T-helper 17 cell (primary cell): ENCODE measurements around the gene SLC50A1. TPM values are rescaled to one million over a fixed set of nuclear protein-coding genes. Genes with fewer than 3 reads are reported as not detected.
"Not testable (repeated sequence)": the region's sequence is repeated elsewhere in the genome, so short reads cannot be mapped to it uniquely, and the experiment has no call there.

Experiments used
- ATAC-seq: fragments of 150-1000 bp; cut with Tn5 transposase; 2 replicates; pipeline ENCODE4 v1.10.0; 2021; ENCODE audit warnings: mild to moderate bottlenecking, moderate library complexity
- DNase-seq, 3 donors: peaks; one replicate each; pipeline versions ENCODE4 v3.0.0 to v3.0.0-alpha.2; 2020 to 2021
- H3K9me3 ChIP-seq: one replicate; pipeline ENCODE4 v1.7.0; 2013; ENCODE audit warnings: low read length, mild to moderate bottlenecking; ENCODE audit not compliant: control insufficient read depth, poor library complexity, severe bottlenecking
- H3K27ac Mint-ChIP-seq: one replicate; pipeline ENCODE4 v1.8.0; 2022; ENCODE audit warnings: mild to moderate bottlenecking, moderate library complexity, mixed read lengths
- H3K27me3 Mint-ChIP-seq: one replicate; pipeline ENCODE4 v1.8.0; 2022; ENCODE audit warnings: mixed read lengths
- H3K36me3 Mint-ChIP-seq: one replicate; pipeline ENCODE4 v1.8.0; 2022; ENCODE audit warnings: low read depth, mixed read lengths
- H3K4me1 Mint-ChIP-seq: one replicate; pipeline ENCODE4 v1.8.0; 2022; ENCODE audit warnings: mild to moderate bottlenecking, mixed read lengths
- H3K4me3 Mint-ChIP-seq: one replicate; pipeline ENCODE4 v1.8.0; 2022; ENCODE audit warnings: mild to moderate bottlenecking, moderate library complexity, mixed read lengths
- total RNA-seq, 4 donors: library from RNA in 2 of 4; stranded (reverse) in 2 of 4; gene quantifications; one replicate each; pipeline ENCODE4 v1.2.3 and lab custom pipeline; 2022 to 2026

The SLC50A1 gene
- total RNA-seq, 2 donors from 2014 or later: 25.6 to 27.8 TPM

DNA sequence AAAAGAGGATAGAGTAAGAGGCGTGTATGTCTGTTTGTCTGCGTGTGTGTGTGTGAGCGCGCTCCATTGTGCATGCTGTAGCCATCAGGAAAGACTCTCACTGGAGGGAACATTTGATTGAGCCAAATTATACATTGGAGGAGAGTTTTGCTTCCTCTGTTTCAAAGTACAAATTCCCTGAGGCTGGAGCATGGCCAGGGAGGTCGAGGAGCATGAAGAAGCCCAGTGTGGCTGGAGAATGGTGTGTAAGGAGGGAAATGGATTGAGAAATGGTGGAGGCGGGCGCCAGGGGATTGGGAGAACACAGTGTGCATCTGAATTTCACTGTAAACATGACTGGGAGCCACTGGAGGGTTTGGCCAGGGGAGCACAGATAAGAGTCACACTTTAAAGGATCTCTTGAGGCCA is 30.0 kb upstream of the SLC50A1 start:
- peaks cover 3% of the 10 kb centered on the region for H3K36me3 Mint-ChIP-seq
- H3K4me1 Mint-ChIP-seq: peaks cover 4% of the 10 kb centered on the region
- no peaks in the 10 kb centered on the region for H3K9me3 ChIP-seq
- no peak for ATAC-seq
- H3K27me3 Mint-ChIP-seq: peaks cover 22% of the 10 kb centered on the region
- H3K4me3 Mint-ChIP-seq: no peak overlapping the region
- H3K27ac Mint-ChIP-seq: no peak overlapping the region
- DNase-seq: no peak

DNA sequence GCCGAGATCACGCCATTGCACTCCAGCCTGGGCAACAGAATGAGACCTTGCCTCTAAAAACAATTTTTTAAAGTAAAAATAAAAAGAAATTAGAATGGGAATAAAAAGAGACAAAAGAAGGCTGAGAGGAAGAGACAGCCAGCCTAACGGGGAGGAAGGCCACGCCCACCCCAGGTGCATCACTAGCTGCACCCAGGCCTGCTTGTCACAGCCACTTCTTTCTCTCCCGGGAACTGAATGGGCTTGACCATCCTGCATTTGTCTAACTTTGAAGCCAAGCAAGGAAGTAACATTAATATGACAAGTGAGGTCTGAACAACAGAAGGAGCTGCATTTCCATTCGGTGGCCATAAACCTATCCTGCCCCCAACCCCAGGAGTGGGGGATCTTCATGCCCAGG is 28.8 kb upstream of the SLC50A1 start:
- Mint-ChIP-seq H3K4me3 (no peak overlapping the region), H3K4me1 (peaks cover 4% of the 10 kb centered on the region), H3K36me3 (peaks cover 3% of the 10 kb centered on the region), H3K27ac (no peak overlapping the region), H3K27me3 (peaks cover 17% of the 10 kb centered on the region)
- ATAC-seq (no peak), DNase-seq (no peak)
- no peaks in the 10 kb centered on the region for H3K9me3 ChIP-seq

DNA sequence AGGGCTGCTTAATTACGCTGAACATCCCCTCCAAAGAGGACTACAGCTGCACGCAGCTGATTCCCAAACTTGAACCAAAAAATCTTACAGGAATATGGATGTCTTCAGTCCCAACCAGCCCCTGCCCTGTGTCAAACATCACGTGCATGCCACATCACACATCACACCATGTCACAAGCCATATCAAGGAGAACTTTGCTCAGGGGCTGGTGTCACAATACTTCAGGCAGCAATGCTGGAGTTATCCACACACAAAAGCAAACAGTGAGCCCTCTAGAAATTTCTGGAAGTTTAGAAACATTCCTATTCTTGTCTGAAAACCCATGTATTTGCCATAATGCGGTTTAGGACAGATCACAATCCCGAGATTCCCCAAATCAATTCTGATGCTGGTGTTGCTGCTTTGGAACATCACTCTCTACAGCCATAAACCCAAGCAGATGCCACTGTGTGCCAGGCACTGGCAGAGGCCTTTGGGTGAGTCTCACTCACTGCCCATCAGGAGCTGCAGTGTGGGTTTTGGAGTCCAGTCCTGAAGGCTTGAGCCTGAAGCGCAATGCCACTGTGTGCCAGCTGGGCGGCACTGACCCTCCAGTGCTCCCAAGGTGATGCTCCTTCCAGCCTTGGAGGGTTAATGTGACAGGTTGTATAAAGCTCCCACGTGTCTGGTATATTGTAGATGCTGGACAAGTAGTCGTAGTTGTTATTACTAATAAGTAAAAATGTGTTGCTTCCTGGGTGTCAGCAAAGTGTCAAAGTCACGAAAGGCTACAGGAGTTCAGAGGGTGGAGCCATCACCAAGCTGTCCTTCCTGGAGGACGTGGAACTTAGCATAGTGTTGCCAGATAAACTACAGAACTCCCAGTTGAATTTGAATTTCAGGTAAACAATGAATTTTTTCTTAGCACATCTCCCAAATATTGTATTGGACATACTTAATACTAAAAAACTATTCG is 28.1 kb upstream of the SLC50A1 start:
- Mint-ChIP-seq H3K27me3 (peaks cover 17% of the 10 kb centered on the region), H3K4me1 (peaks cover 4% of the 10 kb centered on the region), H3K27ac (no peak overlapping the region), H3K36me3 (peaks cover 3% of the 10 kb centered on the region), H3K4me3 (no peak overlapping the region)
- no peaks in the 10 kb centered on the region for H3K9me3 ChIP-seq
- ATAC-seq: no peak
- DNase-seq: no peak

DNA sequence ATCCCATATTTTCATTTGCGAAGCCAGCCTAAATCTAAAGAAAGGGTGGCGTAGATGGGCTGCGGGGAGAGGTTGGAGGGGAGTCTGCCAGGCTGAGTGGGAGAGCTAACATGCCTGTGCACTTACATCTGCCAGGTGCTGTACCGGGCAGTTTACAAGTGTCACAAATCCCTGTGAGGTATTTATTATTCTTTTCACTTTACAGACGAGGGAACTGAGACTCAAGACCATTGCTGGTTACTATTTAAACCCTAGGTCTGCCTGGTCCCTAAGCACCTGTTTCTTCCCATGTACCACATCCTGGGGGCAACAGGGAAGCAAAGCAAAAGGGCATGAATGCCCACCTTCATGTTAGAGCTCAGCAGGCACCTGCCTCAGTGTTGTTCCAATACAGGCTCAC is 27.4 kb upstream of the SLC50A1 start:
- Mint-ChIP-seq H3K27me3 (peaks cover 17% of the 10 kb centered on the region), H3K4me1 (peaks cover 4% of the 10 kb centered on the region), H3K36me3 (peaks cover 3% of the 10 kb centered on the region), H3K4me3 (no peak overlapping the region), H3K27ac (no peak overlapping the region)
- DNase-seq (no peak), ATAC-seq (no peak)
- H3K9me3 ChIP-seq: no peaks in the 10 kb centered on the region

DNA sequence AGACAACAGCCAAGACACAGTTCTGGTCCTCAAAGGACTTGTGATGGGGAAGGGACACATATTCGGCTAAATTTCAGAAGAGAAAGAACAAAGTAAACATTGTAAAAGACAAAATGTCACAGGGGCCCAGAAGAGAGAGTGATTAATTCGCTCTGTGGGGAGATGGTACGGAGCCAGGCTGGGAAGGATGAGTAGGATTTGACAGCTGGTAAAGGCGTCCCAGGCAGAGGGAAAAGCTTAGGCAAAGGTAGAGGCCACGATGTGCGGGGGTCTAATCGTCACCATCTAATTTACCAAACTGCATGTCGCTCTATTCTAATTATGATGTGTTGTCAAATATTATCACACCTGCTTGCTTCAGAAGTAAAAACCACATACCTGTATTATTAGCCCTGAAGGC is 25.3 kb upstream of the SLC50A1 start:
- peaks cover 6% of the 10 kb centered on the region for H3K4me1 Mint-ChIP-seq
- H3K27ac Mint-ChIP-seq: no peak overlapping the region
- H3K36me3 Mint-ChIP-seq: peaks cover 3% of the 10 kb centered on the region

DNA sequence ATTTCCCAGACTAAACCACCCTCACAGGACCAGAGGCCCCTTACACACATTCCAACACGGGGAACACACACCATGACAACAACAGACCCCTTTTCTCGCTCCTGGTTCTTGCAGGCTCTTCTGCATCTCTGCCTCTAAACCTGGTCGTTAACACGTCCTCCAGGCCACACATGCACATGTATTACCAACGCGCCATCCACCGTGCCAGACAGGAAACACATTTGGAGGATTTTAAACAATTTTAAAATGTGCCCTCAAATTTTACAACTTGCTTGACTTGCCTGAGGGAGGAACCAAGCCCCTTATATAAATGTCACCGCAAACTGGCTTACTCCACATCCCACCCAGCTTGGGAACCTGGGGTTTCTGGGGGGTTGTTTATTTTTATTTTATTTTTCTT is 24.8 kb upstream of the SLC50A1 start:
- no peak for ATAC-seq
- Mint-ChIP-seq H3K36me3 (no peaks in the 10 kb centered on the region), H3K4me1 (peaks cover 6% of the 10 kb centered on the region), H3K27ac (no peak overlapping the region), H3K27me3 (peaks cover 11% of the 10 kb centered on the region), H3K4me3 (no peak overlapping the region)
- no peaks in the 10 kb centered on the region for H3K9me3 ChIP-seq
- no peak for DNase-seq

More for the DNA sequence above, 25.3 kb upstream of the SLC50A1 start:
- no peaks in the 10 kb centered on the region for H3K9me3 ChIP-seq
- no peak for DNase-seq
- no peak for ATAC-seq
- H3K4me3 Mint-ChIP-seq: no peak overlapping the region
- peaks cover 15% of the 10 kb centered on the region for H3K27me3 Mint-ChIP-seq

DNA sequence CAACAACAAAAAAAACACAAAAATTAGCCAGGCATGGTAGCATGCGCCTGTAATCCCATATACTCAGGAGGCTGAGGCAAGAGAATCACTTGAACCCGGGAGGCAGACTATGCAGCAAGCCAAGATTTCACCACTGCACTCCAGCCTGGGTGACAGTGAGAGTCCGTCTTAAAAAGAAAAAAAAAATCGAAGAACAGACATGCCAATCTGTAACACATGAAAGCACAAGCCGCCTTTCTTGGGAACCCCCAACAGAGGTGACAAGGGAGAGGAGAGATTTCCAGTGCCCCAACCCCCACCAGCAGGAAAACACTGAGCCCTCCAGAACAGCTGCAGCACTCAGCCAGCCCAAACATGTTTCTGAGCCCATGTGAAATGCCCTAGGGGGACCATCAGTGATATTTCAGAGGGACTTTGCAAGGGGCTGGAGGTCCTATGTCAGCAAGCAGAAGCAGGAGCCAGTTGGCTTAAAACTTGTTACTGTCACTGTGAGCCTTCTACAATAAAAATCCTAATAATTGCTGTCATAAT is 22.1 kb upstream of the SLC50A1 start:
- H3K9me3 ChIP-seq: no peaks in the 10 kb centered on the region
- peaks cover 6% of the 10 kb centered on the region for H3K4me1 Mint-ChIP-seq
- H3K36me3 Mint-ChIP-seq: no peaks in the 10 kb centered on the region
- H3K27ac Mint-ChIP-seq: no peak overlapping the region
- H3K27me3 Mint-ChIP-seq: peaks cover 18% of the 10 kb centered on the region
- no peak overlapping the region for H3K4me3 Mint-ChIP-seq
- DNase-seq (no peak), ATAC-seq (no peak)

DNA sequence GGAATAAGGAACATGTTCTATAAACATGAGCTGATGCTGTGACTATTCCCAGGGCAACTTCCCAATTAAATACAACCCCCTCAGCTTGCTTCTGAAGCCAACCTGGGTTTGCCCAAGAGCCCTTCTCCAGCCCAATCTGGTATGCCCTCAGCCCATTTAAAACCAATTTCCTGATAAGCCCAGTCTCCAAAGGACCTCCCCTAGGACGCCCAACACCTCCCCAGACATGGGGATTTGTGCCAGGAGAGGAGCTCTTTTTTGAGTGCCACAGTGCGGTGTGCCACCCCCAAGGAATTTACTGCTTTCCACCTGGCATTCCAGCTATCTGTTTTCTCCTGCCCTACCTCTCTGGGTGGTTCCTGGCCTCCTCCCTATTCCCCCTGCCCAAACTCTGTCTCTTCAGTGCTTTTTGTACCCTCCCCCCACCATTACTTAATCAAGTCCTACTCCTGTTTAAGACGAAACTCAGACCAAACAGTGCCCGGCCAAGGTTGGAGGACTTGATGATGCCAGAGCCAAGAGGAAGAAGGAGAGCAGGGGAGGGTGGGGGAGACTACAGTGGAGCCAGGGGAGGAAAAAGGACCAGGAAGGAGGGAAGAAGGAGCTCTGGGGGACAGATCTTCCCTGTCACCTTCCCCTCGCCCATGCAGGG is 19.4 kb upstream of the SLC50A1 start:
- H3K9me3 ChIP-seq: no peaks in the 10 kb centered on the region
- Mint-ChIP-seq H3K36me3 (no peaks in the 10 kb centered on the region), H3K4me3 (no peak overlapping the region), H3K27me3 (peaks cover 22% of the 10 kb centered on the region), H3K4me1 (peaks cover 2% of the 10 kb centered on the region), H3K27ac (no peak overlapping the region)
- ATAC-seq (no peak), DNase-seq (no peak)

DNA sequence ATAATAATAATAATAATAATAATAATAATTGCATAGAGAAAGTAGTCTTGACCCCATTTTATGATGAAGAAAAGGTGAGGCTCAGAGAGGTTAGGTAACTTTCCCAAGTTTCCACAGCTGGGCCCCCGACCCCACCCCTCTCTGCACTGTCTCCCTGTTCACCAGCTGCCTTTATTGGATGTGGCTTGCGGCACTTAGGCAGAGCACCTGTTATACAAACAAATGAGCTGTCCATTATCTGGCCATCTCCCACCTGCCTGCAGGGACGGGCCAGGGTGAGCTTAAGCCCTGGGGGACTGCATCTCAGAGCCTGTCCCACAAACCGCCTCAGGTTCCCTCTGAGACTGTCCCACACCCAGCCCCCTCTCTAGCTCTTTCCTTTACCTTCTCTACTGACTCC is 18.0 kb upstream of the SLC50A1 start:
- no peak overlapping the region for H3K27ac Mint-ChIP-seq
- H3K36me3 Mint-ChIP-seq: no peaks in the 10 kb centered on the region
- peaks cover 23% of the 10 kb centered on the region for H3K27me3 Mint-ChIP-seq
- DNase-seq (no peak), ATAC-seq (no peak)
- no peak overlapping the region for H3K4me3 Mint-ChIP-seq
- peaks cover 2% of the 10 kb centered on the region for H3K4me1 Mint-ChIP-seq
- H3K9me3 ChIP-seq: no peaks in the 10 kb centered on the region

DNA sequence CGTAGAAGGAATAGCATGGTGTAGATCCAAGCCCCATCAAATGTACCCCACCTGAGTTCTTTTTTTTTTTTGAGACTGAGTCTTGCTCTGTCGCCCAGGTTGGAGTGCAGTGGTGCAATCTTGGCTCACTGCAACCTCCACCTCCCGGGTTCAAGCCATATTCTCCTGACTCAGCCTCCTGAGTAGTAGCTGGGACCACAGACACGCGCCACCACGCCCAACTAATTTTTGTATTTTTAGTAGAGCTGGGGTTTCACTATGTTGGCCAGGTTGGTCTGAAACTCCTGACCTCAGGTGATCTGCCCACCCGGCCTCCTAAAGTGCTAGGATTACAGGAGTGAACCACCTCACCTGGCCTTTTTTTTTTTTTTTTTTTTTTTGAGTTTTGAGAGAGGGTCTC is 17.6 kb upstream of the SLC50A1 start:
- H3K4me3 Mint-ChIP-seq, H3K27ac Mint-ChIP-seq, DNase-seq, H3K9me3 ChIP-seq, H3K4me1 Mint-ChIP-seq, ATAC-seq, H3K36me3 Mint-ChIP-seq: not testable (repeated sequence)
- H3K27me3 Mint-ChIP-seq: peaks cover 23% of the 10 kb centered on the region

DNA sequence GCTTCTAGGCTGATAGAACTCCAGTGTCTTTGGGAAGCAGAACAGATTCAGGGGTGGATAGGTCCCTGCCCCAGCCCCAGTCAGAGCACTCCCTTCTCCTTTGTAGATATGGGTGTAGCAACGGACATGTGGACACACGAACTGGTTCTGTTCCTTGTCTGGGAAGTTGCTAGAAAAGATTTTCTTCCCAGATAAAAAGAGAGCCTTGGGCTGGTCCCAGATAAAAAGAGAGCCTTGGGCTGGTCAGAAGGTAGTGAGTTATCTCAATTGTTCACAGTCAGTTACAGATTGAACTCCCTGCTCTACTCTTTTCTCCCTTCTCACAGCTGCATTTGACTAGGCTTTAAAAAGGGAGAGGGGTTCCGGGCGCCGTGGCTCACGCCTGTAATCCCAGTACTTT is 15.4 kb upstream of the SLC50A1 start:
- H3K4me3 Mint-ChIP-seq: no peak overlapping the region
- peaks cover 19% of the 10 kb centered on the region for H3K27me3 Mint-ChIP-seq
- H3K4me1 Mint-ChIP-seq: no peaks in the 10 kb centered on the region
- H3K27ac Mint-ChIP-seq: no peak overlapping the region
- no peaks in the 10 kb centered on the region for H3K36me3 Mint-ChIP-seq
- H3K9me3 ChIP-seq: no peaks in the 10 kb centered on the region
- ATAC-seq (no peak), DNase-seq (no peak)

DNA sequence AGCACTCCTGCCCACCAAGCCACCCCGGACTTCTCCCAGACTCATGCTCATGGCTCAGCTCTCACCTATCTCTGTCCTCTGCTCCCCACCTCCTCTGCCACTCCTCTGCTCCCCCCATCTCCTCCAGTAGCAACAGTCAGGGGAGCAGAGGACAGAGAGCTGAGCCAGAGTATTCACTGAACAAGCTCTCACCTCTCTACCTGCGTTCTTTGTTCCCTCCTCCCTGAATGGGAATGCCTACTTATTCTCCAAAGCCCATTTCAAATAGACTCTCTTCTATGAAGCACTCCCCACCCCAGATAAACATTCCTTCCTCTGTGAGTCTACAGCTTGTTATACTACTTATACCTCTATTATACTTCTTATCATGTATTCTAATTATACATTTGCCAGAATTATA is 14.4 kb upstream of the SLC50A1 start:
- DNase-seq (no peak), ATAC-seq (no peak)
- Mint-ChIP-seq H3K4me3 (no peak overlapping the region), H3K4me1 (no peaks in the 10 kb centered on the region), H3K27ac (no peak overlapping the region), H3K36me3 (no peaks in the 10 kb centered on the region), H3K27me3 (peaks cover 15% of the 10 kb centered on the region)
- H3K9me3 ChIP-seq: no peaks in the 10 kb centered on the region

DNA sequence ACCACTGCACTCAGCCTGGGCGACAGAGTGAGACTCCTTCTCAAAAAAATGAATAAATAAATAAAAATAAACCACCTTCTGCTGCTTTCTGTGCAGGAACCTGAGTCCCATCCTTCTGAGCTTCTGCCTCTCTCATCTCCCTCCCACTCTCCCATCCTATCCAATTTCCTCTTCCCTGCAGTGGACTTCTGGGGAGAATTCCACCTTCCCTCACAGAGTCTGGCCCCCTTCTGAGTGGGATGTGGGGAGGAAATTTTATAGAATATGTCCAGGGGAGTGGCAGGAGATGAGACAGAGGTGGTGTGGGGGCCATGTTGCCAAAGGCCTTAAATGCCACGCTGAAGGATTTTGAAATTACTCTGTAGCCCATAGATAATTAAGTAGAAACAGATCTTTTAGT is 13.3 kb upstream of the SLC50A1 start:
- ATAC-seq (no peak), DNase-seq (no peak)
- no peaks in the 10 kb centered on the region for H3K36me3 Mint-ChIP-seq
- H3K4me3 Mint-ChIP-seq: no peak overlapping the region
- H3K27ac Mint-ChIP-seq: no peak overlapping the region
- no peaks in the 10 kb centered on the region for H3K9me3 ChIP-seq
- H3K27me3 Mint-ChIP-seq: peaks cover 18% of the 10 kb centered on the region
- H3K4me1 Mint-ChIP-seq: peaks cover 7% of the 10 kb centered on the region
